GM12873 (cell line): Measurements from ENCODE around the gene KRT9.

ENCODE experiments used
- TF ChIP-seq, protein P1 (sequence below): IDR thresholded peaks from 2 replicates; pipeline ENCODE4 v1.5.1; 2012; ENCODE audit warnings: low read depth, mild to moderate bottlenecking, moderate library complexity, low read length, control low read depth; ENCODE audit not compliant: insufficient read depth; ENCODE audit errors: missing control alignments

KRT9 gene

DNA sequence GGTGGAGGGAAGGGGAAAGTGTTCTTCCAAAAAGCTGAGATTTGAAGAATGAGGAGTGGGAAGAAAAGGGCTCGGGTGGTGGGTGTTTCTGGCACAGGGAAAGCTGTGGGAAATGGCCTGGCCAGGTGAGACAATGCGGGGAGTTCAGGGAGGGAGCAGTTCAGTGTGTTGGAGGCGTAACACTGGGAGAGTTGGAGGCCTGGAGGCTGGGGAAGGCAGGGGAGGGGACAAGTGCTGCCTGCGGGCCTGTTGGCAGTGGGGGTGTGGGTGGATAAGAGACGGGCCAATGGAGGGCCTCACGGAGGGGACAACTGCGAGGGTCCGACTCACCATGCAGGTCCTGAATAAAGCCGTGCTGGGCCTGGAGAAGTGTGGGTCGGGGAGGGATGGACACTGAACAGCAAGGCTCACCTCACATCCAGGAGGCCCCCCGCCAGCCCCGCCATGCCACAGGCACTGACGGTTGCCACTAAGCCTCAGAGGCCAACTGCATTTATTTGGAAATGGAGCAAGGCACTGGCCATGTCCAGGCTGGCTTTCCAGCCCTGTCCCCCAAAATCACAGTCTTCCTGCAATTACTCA, 25.9 kb downstream of the KRT9 start:
- TF ChIP-seq, protein P1, sequence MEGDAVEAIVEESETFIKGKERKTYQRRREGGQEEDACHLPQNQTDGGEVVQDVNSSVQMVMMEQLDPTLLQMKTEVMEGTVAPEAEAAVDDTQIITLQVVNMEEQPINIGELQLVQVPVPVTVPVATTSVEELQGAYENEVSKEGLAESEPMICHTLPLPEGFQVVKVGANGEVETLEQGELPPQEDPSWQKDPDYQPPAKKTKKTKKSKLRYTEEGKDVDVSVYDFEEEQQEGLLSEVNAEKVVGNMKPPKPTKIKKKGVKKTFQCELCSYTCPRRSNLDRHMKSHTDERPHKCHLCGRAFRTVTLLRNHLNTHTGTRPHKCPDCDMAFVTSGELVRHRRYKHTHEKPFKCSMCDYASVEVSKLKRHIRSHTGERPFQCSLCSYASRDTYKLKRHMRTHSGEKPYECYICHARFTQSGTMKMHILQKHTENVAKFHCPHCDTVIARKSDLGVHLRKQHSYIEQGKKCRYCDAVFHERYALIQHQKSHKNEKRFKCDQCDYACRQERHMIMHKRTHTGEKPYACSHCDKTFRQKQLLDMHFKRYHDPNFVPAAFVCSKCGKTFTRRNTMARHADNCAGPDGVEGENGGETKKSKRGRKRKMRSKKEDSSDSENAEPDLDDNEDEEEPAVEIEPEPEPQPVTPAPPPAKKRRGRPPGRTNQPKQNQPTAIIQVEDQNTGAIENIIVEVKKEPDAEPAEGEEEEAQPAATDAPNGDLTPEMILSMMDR = no peak

DNA sequence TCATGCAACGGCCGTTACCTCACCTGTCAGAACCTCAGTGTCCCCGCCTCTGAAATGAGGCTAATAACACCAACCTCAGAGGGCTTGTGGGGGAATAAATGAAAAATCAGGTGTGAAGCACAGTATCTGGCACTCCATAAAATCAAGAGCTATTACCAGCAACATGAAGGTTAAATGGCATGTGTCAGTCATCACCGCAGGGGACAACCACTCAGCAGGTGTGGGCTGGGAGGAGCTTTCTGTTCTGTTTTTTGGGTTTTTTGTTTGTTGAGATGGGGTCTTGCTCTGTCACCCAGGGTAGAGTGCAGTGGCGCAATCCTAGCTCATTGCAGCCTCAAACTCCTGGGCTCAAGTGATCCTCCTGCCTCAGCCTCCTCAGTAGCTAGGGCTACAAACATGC, 26.9 kb downstream of the KRT9 start:
- TF ChIP-seq, protein P1 = no peak

DNA sequence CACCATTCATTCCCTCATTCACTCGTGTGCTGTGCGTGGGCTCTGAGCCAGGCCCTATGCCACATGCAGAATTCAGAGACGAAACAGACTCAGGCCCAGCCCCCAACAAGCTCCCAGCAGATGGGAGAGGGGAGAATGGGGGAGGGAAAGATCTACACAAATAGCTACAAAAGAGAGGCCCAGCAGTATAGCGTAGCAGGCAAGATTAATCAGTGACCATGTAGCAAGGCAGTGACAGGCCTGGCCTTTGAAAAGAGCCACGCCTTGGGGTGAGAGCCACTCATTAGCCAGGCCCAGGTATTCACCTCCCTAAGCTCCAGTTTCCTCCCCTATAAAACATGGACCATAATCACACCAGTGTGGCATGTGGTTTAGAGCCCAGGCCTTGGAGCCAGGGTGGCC, 27.4 kb downstream of the KRT9 start:
- TF ChIP-seq, protein P1 = no peak

DNA sequence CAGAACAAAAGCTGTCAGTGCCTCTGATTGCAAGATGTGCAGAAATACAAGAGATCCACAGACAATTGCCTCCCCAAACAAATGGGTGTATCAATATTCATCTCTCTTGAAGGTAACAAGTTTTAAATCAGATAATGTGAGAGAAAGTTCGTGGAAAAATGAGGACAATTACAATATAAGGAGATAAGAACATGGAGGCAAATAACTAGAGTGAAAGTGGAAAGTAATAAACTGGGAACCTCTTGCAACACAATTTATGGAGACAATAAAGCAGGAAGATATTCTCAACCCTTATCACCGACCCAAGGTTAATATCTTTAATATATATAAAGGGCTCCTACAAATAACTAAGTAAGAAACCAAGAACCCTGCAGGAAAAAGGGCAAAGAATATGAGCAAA, 29.5 kb downstream of the KRT9 start:
- TF ChIP-seq, protein P1 = no peak

DNA sequence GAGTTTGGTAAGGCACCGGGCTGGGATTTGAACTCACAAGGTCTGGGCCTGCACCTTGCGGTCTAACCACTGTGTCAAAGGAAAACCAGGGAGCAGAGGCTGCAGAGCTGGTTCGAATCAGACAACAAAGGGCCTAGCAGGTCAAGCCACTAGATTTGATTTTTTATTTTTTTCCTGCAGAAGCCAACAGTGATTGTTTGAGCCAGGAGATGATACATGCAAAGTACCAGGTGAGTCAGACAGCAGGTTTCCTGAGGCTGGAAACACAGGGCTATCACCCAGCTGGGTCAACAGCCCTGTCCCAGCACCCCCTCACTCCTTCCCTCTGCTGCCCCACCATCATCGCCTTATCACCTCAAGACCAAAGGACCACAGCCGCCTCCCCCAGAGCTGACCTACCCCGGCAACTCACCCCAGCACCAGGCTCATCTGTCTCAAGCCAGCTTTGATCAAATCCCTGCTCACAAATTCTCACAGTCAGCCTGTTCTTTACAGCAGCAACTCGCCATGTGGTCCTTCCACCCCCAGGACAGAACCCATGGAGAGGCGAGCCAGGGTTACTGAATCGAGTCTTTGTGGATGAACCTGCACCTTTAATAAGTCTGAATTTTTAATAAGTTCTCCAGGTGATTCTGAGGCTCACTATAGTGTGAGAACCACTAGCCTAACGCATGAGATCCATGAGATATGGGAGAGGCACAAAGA, 30.8 kb downstream of the KRT9 start:
- TF ChIP-seq, protein P1 = no peak

DNA sequence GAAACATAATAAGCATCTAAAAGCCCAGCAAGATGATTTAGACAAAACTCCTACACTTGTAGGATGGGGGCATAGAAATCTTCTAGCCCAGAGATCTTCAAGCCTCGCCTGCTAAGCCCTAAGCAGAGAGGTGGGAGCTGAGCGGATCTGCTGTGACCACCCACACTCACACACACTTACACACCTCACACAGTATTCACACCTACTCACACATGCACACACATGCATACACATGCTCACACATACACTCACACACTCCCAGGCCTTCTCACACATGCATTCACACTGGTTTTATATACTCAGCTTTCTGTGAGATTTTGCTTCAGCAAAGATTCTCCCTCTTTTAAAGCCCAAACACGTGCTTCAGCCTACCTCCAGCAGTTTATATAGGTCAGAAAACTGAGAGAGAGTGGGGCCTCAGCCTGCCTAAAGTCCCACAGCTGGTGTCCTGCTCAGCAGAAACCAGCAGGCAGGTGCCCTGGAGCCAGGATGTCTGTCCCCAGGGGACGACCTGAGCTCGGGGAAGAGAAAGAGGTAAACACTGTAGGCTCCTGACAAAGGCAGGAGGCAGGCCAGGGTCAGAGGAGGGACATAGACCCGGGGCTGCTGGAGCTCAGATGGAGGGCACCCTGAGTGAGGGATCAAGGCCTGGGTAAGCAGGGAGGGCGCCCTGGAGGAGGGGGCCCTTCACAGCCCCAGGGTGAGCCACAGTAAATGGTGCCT, 31.7 kb downstream of the KRT9 start:
- TF ChIP-seq, protein P1 = no peak

DNA sequence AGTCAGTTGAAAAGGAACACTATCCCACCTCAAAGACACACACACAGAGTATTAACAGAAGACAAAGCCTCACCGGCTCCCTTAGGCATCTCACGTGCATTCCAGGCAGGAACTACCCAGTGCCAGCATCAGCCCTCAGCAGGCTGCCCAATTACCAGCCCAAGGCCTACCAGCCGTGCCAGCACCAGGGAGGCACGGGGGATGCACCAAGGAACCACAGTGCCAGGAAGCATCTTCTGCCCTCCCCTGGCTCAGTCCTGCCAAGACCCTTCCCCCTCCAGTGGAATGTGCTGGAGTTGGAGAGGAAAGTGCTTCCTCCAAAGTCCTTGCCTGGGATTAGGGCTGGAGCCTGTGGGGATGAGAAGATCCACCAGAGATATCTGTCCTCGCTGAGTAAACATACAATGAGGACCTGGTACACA, 32.8 kb downstream of the KRT9 start:
- TF ChIP-seq, protein P1 = no peak
